Measurements from ENCODE around the gene TFAP2A. TPM values are rescaled to one million over a fixed set of nuclear protein-coding genes. Genes with fewer than 3 reads are reported as not detected.

TFAP2A gene
- total and polyA plus RNA-seq, 8 donors = 0.17 to 0.97 (median 0.39) TPM

DNA sequence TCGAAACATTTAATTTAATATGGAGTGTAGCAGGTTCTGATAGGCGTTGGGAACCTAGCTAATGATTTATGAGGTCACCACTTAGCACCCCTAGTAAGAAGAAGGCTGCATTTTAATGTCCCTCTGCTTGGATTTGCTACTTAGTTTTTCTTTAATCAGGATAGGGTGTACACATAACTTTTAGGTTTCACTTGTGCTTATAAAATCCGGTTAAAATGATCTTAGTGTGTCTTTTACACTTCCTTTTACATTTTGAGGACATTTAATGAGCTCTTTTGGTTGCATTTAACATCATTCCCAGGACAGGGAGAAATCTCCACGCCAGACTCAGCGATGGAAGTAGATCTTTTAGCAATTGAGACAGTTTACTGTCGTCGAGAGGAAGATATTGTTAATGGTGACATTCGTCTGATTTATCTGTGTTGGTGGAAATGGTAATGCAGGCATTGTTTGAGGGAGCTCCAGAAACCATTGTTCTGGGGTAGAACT is 5.6 kb downstream of the TFAP2A start:
- intact Hi-C loops (cut with DNase I) = no loop called here
- Histone ChIP-seq H3K4me3 (no peak overlapping the region), H3K27ac (no peak overlapping the region), H3K4me1 (peaks cover 14 to 26% of the 10 kb centered on the region in 2 donors), H3K36me3 (no peaks in the 10 kb centered on the region), H3K9me3 (peaks cover 0 to 9% of the 10 kb centered on the region in 2 donors), H3K27me3 (peaks cover 84 to 100% of the 10 kb centered on the region in 2 donors)
- ATAC-seq (no peak), DNase-seq (no peak)
- TF ChIP-seq CTCF (IDR thresholded peaks at IDR 0.05) = no peak

GRCh38 chr6:10408457-10408856 is 6.4 kb downstream of the TFAP2A start:
- H3K27me3 ChIP-seq = peaks cover 76 to 100% of the 10 kb centered on the region in 2 donors
- TF ChIP-seq CTCF (IDR thresholded peaks at IDR 0.05) = no peak
- DNase-seq = no peak
- no peak for ATAC-seq
- no peaks in the 10 kb centered on the region for H3K36me3 ChIP-seq
- intact Hi-C loops (cut with DNase I) = no loop called here
- H3K4me1 ChIP-seq = peaks cover 13 to 26% of the 10 kb centered on the region in 2 donors
- H3K27ac ChIP-seq = no peak overlapping the region
- H3K4me3 ChIP-seq = no peak overlapping the region
- H3K9me3 ChIP-seq = peaks cover 0 to 9% of the 10 kb centered on the region in 2 donors

DNA sequence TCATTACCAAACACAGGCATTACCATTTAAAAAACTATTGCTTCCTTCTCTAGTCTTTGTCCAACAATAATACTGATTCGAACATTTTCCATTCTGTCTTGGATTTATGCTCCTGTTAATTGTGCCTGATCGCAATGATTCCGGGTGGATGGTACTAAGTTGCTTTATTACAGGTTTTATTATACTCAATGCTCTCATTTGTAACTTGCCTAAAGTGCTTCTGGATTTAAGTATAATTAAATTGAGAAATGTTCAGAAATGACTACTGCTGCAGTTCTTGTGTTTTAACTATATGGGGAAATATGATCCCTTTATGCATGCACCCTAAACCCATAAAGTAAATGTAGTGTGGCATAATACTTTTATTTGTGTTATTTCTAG is 7.2 kb downstream of the TFAP2A start:
- peaks cover 6 to 21% of the 10 kb centered on the region in 2 donors for H3K4me1 ChIP-seq
- no peak for ATAC-seq
- peaks cover 73 to 100% of the 10 kb centered on the region in 2 donors for H3K27me3 ChIP-seq
- H3K27ac ChIP-seq = no peak overlapping the region
- TF ChIP-seq CTCF (IDR thresholded peaks at IDR 0.05) = no peak
- no peak for DNase-seq
- no peaks in the 10 kb centered on the region for H3K36me3 ChIP-seq
- peaks cover 0 to 9% of the 10 kb centered on the region in 2 donors for H3K9me3 ChIP-seq
- intact Hi-C loops (cut with DNase I) = no loop called here
- no peak overlapping the region for H3K4me3 ChIP-seq

GRCh38 chr6:10407018-10407673 is 7.7 kb downstream of the TFAP2A start:
- DNase-seq = no peak
- Histone ChIP-seq H3K27me3 (peaks cover 75 to 100% of the 10 kb centered on the region in 2 donors), H3K4me3 (no peak overlapping the region), H3K4me1 (peaks cover 5 to 20% of the 10 kb centered on the region in 2 donors), H3K27ac (no peak overlapping the region), H3K36me3 (no peaks in the 10 kb centered on the region), H3K9me3 (peaks cover 0 to 9% of the 10 kb centered on the region in 2 donors)
- intact Hi-C loops (cut with DNase I) = no loop called here
- ATAC-seq = no peak
- TF ChIP-seq CTCF (IDR thresholded peaks at IDR 0.05) = no peak

GRCh38 chr6:10406556-10406955 is 8.3 kb downstream of the TFAP2A start:
- ATAC-seq (no peak), DNase-seq (no peak)
- H3K9me3 ChIP-seq = peaks cover 0 to 9% of the 10 kb centered on the region in 2 donors
- H3K36me3 ChIP-seq = no peaks in the 10 kb centered on the region
- TF ChIP-seq CTCF (IDR thresholded peaks at IDR 0.05) = no peak
- no peak overlapping the region for H3K4me3 ChIP-seq
- peaks cover 4 to 16% of the 10 kb centered on the region in 2 donors for H3K4me1 ChIP-seq
- H3K27ac ChIP-seq = no peak overlapping the region
- H3K27me3 ChIP-seq = peaks cover 76 to 100% of the 10 kb centered on the region in 2 donors
- intact Hi-C loops (cut with DNase I) = no loop called here
